Esophagus muscularis mucosa (tissue), 2 donors: ENCODE data around the gene LRRC26.
"Not testable (repeated sequence)": the region's sequence is repeated elsewhere in the genome, so short reads cannot be mapped to it uniquely, and the experiment has no call there.

Source experiments
- EP300 ChIP-seq: sonication (generic); formaldehyde crosslinking; IDR thresholded peaks from one replicate; pipeline ENCODE4 v1.6.1; 2017; ENCODE audit warnings: antibody characterized with exemption
- POLR2A ChIP-seq: fragments of 450-650 bp; IDR thresholded peaks from one replicate; pipeline ENCODE4 v1.6.1; 2017; ENCODE audit warnings: antibody characterized with exemption, moderate library complexity, mild to moderate bottlenecking, low read depth

- TF ChIP-seq POLR2A, EP300: not testable (repeated sequence)
Measured at GRCh38 chr9:137122796-137123467, 46.9 kb downstream of the LRRC26 start.
